Epithelial cell of proximal tubule (primary cell): ENCODE data around the gene SAP25. TPM values are rescaled to one million over a fixed set of nuclear protein-coding genes. Genes with fewer than 3 reads are reported as not detected.
A peak's percentile ranks its signal among the peaks of the same experiment; 100 is the strongest.

Source experiments
- DNase-seq: peaks from one replicate; pipeline ENCODE4 v3.0.0-alpha.2; 2011; ENCODE audit warnings: low read depth
- H3K4me3 ChIP-seq: 2 replicates; pipeline ENCODE4 v1.5.1; 2011; ENCODE audit warnings: low read depth, mild to moderate bottlenecking, low read length
- total RNA-seq: library from RNA; depleted of rRNA; stranded (reverse); fragments of >200 nt; gene quantifications from 2 replicates; pipeline ENCODE4 v1.2.3, GENCODE V29; 2015
- TF ChIP-seq, protein P1 (sequence below): conservative IDR thresholded peaks from 2 replicates; pipeline ENCODE4 v1.5.1; 2012; ENCODE audit warnings: low read depth, mild to moderate bottlenecking, low read length

The SAP25 gene
- 1.7 TPM in 1 of 2 replicates, not detected in the other for total RNA-seq

DNA sequence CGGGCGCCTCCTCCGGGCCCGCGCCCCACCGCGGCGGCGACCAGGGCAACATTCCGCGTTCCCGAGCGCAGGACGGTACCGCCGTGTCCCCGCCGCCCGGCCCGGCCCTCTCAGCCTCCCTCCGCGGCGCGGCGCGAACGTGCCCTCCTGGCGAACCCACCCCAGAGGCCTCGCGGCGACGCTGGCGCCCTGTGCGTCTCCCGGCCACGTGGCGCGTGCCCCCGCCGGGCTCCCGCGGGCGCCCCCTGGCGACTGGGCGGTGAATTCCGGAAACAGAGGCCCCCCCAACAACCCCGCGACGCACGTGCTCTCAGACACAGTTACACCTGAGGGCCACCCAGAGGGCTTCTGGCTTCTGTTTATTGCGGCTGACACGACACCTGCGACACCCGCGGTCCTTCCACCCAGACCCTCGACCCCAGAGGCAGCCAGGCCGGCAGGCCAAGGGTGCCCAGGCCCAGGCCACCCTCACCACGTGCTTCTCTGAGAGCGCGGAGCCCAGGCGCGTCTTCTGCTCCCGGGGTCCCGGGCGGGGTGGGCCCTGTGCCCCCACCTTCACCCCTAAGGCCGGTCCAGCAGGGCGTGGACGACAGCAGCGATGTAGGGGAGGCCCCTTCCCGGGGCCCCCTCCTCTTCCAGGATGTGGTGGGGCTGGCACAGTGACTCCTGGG lies at the start of gene SAP25:
Gene SAP25, minus strand, starts transcription at position 210 of the 671 bp plus-strand sequence. Its CDS starts 158 bp downstream, at position 52.
- DNase-seq = no peak
- TF ChIP-seq, protein P1, sequence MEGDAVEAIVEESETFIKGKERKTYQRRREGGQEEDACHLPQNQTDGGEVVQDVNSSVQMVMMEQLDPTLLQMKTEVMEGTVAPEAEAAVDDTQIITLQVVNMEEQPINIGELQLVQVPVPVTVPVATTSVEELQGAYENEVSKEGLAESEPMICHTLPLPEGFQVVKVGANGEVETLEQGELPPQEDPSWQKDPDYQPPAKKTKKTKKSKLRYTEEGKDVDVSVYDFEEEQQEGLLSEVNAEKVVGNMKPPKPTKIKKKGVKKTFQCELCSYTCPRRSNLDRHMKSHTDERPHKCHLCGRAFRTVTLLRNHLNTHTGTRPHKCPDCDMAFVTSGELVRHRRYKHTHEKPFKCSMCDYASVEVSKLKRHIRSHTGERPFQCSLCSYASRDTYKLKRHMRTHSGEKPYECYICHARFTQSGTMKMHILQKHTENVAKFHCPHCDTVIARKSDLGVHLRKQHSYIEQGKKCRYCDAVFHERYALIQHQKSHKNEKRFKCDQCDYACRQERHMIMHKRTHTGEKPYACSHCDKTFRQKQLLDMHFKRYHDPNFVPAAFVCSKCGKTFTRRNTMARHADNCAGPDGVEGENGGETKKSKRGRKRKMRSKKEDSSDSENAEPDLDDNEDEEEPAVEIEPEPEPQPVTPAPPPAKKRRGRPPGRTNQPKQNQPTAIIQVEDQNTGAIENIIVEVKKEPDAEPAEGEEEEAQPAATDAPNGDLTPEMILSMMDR = no peak
- H3K4me3 ChIP-seq = no peak within 1 kb of the TSS

DNA sequence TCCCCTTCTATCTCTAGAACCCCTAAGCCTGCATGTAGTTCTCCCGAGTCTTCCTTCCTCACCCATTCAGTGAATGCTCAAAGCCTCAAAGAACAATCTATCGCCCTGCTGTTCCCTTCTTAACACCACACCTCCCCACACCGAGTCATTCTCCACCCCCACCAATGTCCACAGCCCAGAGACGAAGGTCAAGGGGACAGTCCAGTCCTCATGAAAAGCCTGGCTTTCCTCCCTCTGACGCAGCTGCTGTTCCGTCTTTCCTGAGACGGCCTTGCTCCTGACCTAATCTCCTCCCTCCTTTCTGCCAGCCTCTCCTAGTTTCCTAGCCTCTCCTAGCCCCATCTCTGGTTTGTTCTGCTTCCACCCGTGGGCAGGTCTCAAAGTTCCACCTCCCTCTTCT lies 47.9 kb upstream of the SAP25 start:
- DNase-seq = no peak
- H3K4me3 ChIP-seq = no peak overlapping the region
- TF ChIP-seq, protein P1 = no peak

DNA sequence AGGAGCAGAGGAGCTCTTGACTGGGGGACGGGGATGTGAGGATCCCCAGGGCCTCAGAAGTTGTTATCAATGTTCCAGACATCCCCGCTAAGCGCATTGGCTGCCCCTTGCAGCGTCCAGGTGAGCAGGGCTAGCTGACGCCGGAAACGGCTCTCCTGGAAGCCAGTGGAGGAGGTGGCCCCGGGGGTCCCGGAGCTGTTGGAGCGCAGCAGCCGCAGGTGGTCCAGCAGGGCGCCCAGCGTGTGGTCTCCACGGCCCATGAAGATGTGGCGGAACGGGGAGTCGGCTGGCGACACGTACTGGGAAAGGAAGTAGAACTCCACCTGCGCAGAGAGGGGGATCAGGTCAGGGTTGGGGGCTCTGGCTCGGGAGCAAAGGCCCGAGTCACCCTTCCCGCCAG lies 47.1 kb upstream of the SAP25 start:
- TF ChIP-seq, protein P1 = no peak
- DNase-seq = no peak

DNA sequence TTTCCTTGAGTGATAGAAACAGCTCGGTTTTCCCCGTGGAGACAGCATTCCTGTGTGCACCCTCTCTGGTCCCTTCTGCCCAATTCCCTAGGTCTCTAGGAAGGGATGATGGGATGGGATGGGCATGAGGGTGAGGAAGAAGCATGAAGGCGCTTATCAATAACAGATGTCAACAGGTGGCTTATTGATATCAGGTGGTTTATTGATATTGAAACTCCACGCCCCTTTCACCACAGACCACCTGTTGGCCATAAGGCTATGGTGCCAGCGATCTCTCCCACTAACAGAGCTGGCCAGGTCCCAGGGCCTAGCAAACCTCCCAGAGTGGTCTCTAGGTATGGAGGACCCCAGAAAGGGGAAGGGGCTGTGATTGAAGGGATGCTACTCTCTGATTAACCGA lies 46.5 kb upstream of the SAP25 start:
- DNase-seq = no peak
- TF ChIP-seq, protein P1 = no peak
- no peak overlapping the region for H3K4me3 ChIP-seq

More for the DNA sequence above, 47.1 kb upstream of the SAP25 start:
- H3K4me3 ChIP-seq = no peak overlapping the region

DNA sequence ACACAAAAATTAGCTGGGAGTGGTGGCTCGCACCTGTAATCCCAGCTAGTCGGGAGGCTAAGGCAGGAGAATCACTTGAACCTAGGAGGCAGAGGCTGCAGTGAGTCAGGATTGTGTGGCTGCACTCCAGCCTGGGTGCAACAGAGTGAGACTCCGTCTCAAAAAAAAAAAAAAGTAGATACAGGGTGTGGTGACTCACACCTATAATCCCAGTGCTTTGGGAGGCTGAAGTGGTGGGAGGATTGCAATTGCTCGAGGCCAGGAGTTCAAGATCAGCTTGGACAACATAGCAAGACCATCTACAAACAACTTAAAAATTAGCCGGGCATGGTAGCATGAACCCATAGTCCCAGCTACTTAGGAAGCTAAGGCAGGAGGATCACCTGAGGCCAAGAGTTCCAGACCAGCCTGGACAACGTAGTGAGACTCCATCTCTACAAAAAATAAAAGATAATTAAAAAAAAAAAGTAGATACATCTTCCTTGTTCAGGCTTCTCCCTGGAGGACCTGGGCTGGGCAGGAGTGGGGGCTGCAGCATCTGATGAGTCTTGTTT lies 40.7 kb upstream of the SAP25 start:
- H3K4me3 ChIP-seq = no peak overlapping the region
- TF ChIP-seq, protein P1 = no peak
- no peak for DNase-seq

DNA sequence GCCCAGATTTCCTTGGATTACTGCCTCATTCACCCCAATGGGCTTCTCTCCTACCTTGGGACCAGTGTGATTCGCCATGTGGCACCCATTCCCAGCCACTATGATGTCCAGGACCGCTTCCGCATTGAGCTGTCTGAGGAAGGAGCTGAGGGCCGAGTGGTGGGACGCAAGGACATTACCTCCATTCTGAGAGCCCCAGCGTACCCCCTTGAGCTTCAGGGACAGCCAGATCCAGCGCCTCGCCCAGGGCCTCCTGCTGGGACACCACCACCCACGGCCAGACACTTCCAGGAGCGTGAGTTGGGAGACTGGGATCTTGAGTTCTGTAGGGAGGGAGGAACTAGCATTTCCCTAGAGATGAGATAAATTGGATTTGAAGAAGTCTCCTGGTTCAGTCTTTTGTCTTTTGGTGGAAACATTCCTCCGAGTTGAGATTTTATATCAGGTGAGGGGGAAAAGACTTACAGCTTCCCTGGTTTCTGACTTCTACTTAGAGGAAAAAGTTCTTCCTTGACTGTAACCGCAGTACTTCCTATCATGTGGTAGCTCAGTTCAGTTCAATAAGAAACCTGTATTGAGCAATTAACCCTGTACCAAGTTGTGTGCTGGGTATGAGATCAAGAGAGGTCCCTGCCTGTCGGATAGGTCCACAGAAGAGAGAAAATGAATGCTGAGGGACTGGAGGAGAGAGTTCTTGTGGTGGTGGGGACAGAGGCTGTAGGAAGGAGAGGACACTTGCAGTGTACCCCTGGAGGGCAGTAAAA lies 39.9 kb upstream of the SAP25 start:
- TF ChIP-seq, protein P1 = no peak
- no peak for DNase-seq
- H3K4me3 ChIP-seq = peak overlapping the region; percentile 98
